H1 (cell line): Measurements from ENCODE around the gene CTTNBP2NL. TPM values are rescaled to one million over a fixed set of nuclear protein-coding genes. Genes with fewer than 3 reads are reported as not detected.

Experiments used
- CTCF ChIA-PET: fragments of 300-600 bp; sonication (Branson Sonifier 250); formaldehyde crosslinking; loops from one replicate; lab custom pipeline; 2021; ENCODE audit not compliant: partially characterized antibody; lab: Charles Lee
- POLR2A ChIA-PET: fragments of 300-600 bp; sonication (Branson Sonifier 250); formaldehyde crosslinking; loops from one replicate; lab custom pipeline; 2021; ENCODE audit warnings: inconsistent platforms; ENCODE audit not compliant: partially characterized antibody; lab: Charles Lee
- DNase-seq, 2 experiments: peaks; one replicate each; pipeline versions ENCODE4 v3.0.0 to v3.0.0-alpha.2; 2010 to 2022; ENCODE audit warnings: low spot score in 2 of 2, low read depth in 1 of 2, mixed read lengths in 1 of 2
- FAIRE-seq: peaks from 2 replicates; lab custom pipeline; 2011; peaks lifted over from hg19 to GRCh38; lab: Jason Lieb, UNC
- H2AFZ ChIP-seq: 2 replicates; pipeline ENCODE4 v1.8.1; 2012; ENCODE audit warnings: low read length, inconsistent platforms
- H2AK5ac ChIP-seq: 2 replicates; pipeline ENCODE4 v1.6.1; 2013; ENCODE audit warnings: low read depth, low read length
- H2BK120ac ChIP-seq: replicated peaks from 2 replicates; pipeline ENCODE3; 2013; ENCODE audit warnings: low read depth, low read length, inconsistent platforms
- H2BK12ac ChIP-seq: 2 replicates; pipeline ENCODE4 v1.6.1; 2013; ENCODE audit warnings: low read depth, low read length
- H2BK15ac ChIP-seq: 2 replicates; pipeline ENCODE4 v1.6.1; 2013; ENCODE audit warnings: low read length
- H2BK20ac ChIP-seq: 2 replicates; pipeline ENCODE4 v1.6.1; 2013; ENCODE audit warnings: low read length
- H2BK5ac ChIP-seq: 2 replicates; pipeline ENCODE4 v1.6.1; 2013; ENCODE audit warnings: low read depth, low read length
- H3K14ac ChIP-seq: 2 replicates; pipeline ENCODE4 v1.6.1; 2013; ENCODE audit warnings: inconsistent platforms; ENCODE audit not compliant: insufficient read length
- H3K18ac ChIP-seq: 2 replicates; pipeline ENCODE4 v1.6.1; 2013; ENCODE audit warnings: low read length; ENCODE audit errors: extremely low read depth
- H3K23ac ChIP-seq: 2 replicates; pipeline ENCODE4 v1.6.1; 2013; ENCODE audit warnings: inconsistent platforms; ENCODE audit not compliant: insufficient read length
- H3K23me2 ChIP-seq: 2 replicates; pipeline ENCODE4 v1.6.1; 2013; ENCODE audit warnings: low read depth, low read length
- H3K27ac ChIP-seq: 2 replicates; pipeline ENCODE4 v1.6.1; 2011; ENCODE audit warnings: low read depth, low read length, inconsistent platforms
- H3K27me3 ChIP-seq, 4 experiments: replicated peaks in 1 of 4; 1 replicate in 1 of 4; 2 replicates in 3 of 4; pipeline versions ENCODE4 v1.6.1 to v1.8.1; 2011 to 2013; ENCODE audit warnings: low read length in 3 of 4, mild to moderate bottlenecking in 3 of 4, inconsistent platforms in 2 of 4, mixed read lengths in 2 of 4, moderate library complexity in 1 of 4; ENCODE audit not compliant: control insufficient read depth in 3 of 4, insufficient read depth in 3 of 4; ENCODE audit errors: extremely low read depth in 1 of 4
- H3K36me3 ChIP-seq, 4 experiments: 2 replicates each; pipeline versions ENCODE4 v1.6.1 to v1.8.1; 2011 to 2013; ENCODE audit warnings: mild to moderate bottlenecking in 4 of 4, low read length in 3 of 4, moderate library complexity in 2 of 4, control low read depth in 1 of 4, inconsistent platforms in 1 of 4; ENCODE audit not compliant: insufficient read depth in 4 of 4, control insufficient read depth in 2 of 4
- H3K4ac ChIP-seq: replicated peaks from 2 replicates; pipeline ENCODE3; 2013; ENCODE audit warnings: low read length, low read depth, mixed read lengths, inconsistent platforms; ENCODE audit not compliant: insufficient read length
- H3K4me1 ChIP-seq, 4 experiments: replicated peaks in 1 of 4; 1 replicate in 1 of 4; 2 replicates in 3 of 4; pipeline versions ENCODE4 v1.6.1 to v1.8.1; 2011 to 2013; ENCODE audit warnings: low read length in 3 of 4, inconsistent platforms in 2 of 4, mixed read lengths in 1 of 4; ENCODE audit not compliant: insufficient read depth in 4 of 4, control insufficient read depth in 3 of 4
- H3K4me2 ChIP-seq, 2 experiments: 2 replicates each; pipeline versions ENCODE4 v1.6.1 to v1.8.1; 2011 to 2013; ENCODE audit warnings: low read depth in 2 of 2, low read length in 2 of 2, control low read depth in 1 of 2, inconsistent platforms in 1 of 2, mild to moderate bottlenecking in 1 of 2; ENCODE audit not compliant: insufficient read depth in 1 of 2
- H3K4me3 ChIP-seq, 4 experiments: fragments of 200-600, 300-600 bp in 1 of 4; sonication (generic), shearing (Covaris generic), sonication (Bioruptor Twin) in 1 of 4; 2 replicates each; pipeline versions ENCODE4 v1.5.1 to v1.8.1; 2011 to 2016; ENCODE audit warnings: low read length in 4 of 4, low read depth in 3 of 4, control low read depth in 2 of 4, inconsistent platforms in 2 of 4, mild to moderate bottlenecking in 2 of 4, mixed read lengths in 1 of 4, moderate library complexity in 1 of 4; ENCODE audit not compliant: insufficient read depth in 2 of 4; ENCODE audit errors: extremely low read depth in 1 of 4
- H3K56ac ChIP-seq: replicated peaks from 2 replicates; pipeline ENCODE3; 2013; ENCODE audit warnings: low read depth, mild to moderate bottlenecking, mixed read lengths, low read length, inconsistent platforms; ENCODE audit not compliant: insufficient read length
- H3K79me1 ChIP-seq: 2 replicates; pipeline ENCODE4 v1.6.1; 2013; ENCODE audit warnings: low read depth, low read length, control low read depth
- H3K79me2 ChIP-seq, 2 experiments: 2 replicates each; pipeline versions ENCODE4 v1.6.1 to v1.8.1; 2012 to 2013; ENCODE audit warnings: low read length in 2 of 2, mild to moderate bottlenecking in 2 of 2, inconsistent platforms in 1 of 2; ENCODE audit not compliant: insufficient read depth in 2 of 2, control insufficient read depth in 1 of 2
- H3K9ac ChIP-seq, 4 experiments: replicated peaks in 1 of 4; 1 replicate in 1 of 4; 2 replicates in 3 of 4; pipeline versions ENCODE4 v1.6.1 to v1.8.1; 2011 to 2013; ENCODE audit warnings: low read depth in 3 of 4, low read length in 3 of 4, control low read depth in 2 of 4, mild to moderate bottlenecking in 2 of 4, moderate library complexity in 2 of 4, inconsistent platforms in 1 of 4; ENCODE audit errors: extremely low read depth in 1 of 4
- H3K9me3 ChIP-seq, 2 experiments: 2 replicates each; pipeline versions ENCODE4 v1.6.1 to v1.8.1; 2012 to 2013; ENCODE audit warnings: mild to moderate bottlenecking in 2 of 2, moderate library complexity in 2 of 2, control low read depth in 1 of 2, inconsistent platforms in 1 of 2, low read depth in 1 of 2, low read length in 1 of 2, mixed read lengths in 1 of 2; ENCODE audit not compliant: insufficient read depth in 2 of 2
- H4K20me1 ChIP-seq, 2 experiments: replicated peaks in 1 of 2; 2 replicates each; pipeline versions ENCODE3 to v1.8.1; 2011 to 2013; ENCODE audit warnings: inconsistent platforms in 2 of 2, low read length in 2 of 2, mild to moderate bottlenecking in 1 of 2; ENCODE audit not compliant: insufficient read depth in 2 of 2, control insufficient read depth in 1 of 2
- H4K5ac ChIP-seq: 2 replicates; pipeline ENCODE4 v1.6.1; 2013; ENCODE audit warnings: low read length, low read depth, mixed read lengths, inconsistent platforms; ENCODE audit not compliant: insufficient read length
- H4K8ac ChIP-seq: 2 replicates; pipeline ENCODE4 v1.8.0; 2013; ENCODE audit warnings: mild to moderate bottlenecking, moderate library complexity, low read length, inconsistent platforms; ENCODE audit not compliant: insufficient read depth; ENCODE audit errors: extremely low read depth
- H4K91ac ChIP-seq: replicated peaks from 2 replicates; pipeline ENCODE3; 2013; ENCODE audit warnings: low read length, mixed read lengths, inconsistent platforms; ENCODE audit not compliant: insufficient read length
- CHD1 ChIP-seq: IDR thresholded peaks from 2 replicates; pipeline ENCODE4 v1.6.1; 2012; ENCODE audit warnings: low read depth, low read length, improper control_type of control experiment
- POLR2AphosphoS5 ChIP-seq: IDR thresholded peaks from 2 replicates; pipeline ENCODE4 v1.6.1; 2011; ENCODE audit warnings: low read depth, low read length
- SP1 ChIP-seq: IDR thresholded peaks from 2 replicates; pipeline ENCODE4 v1.6.1; 2011; ENCODE audit warnings: low read depth, low read length
- TEAD4 ChIP-seq: IDR thresholded peaks from 2 replicates; pipeline ENCODE4 v1.6.1; 2012; ENCODE audit warnings: low read depth, low read length, inconsistent platforms, mixed read lengths
- WGBS, 2 experiments: shearing (Covaris generic) in 1 of 2; methylation state at CpG; one replicate each; pipeline versions ENCODE4 v1.1.6 to v1.1.7; 2013 to 2015; ENCODE audit warnings: low lambda C conversion rate in 2 of 2, mixed read lengths in 2 of 2, inconsistent platforms in 1 of 2, low coverage in 1 of 2, missing lambda C conversion rate in 1 of 2; ENCODE audit not compliant: insufficient replicate concordance in 2 of 2, insufficient coverage in 1 of 2, insufficient read length in 1 of 2; ENCODE audit errors: extremely low coverage in 1 of 2, missing lambda C conversion rate in 1 of 2; 5-methylcytosine and 5-hydroxymethylcytosine counted together
- polyA plus RNA-seq, 7 experiments: library from polyadenylated mRNA; depleted of rRNA in 3 of 7; stranded (reverse) in 5 of 7; unstranded in 2 of 7; fragments of >200 nt in 5 of 7; fragments of 200-250 nt in 2 of 7; gene quantifications; 1 replicate in 5 of 7; 2 replicates in 1 of 7; 4 replicates in 1 of 7; pipeline versions ENCODE4 v1.2.1 to v1.2.3, GENCODE V29; 2011 to 2013; ENCODE audit warnings: missing spikeins in 2 of 7, mixed read lengths in 2 of 7
- total RNA-seq: library from RNA; stranded (reverse); fragmentation: NEBNext Ultra II Directional; extraction: Animal tissue kit (Norgen Biotek cat#: 25700); gene quantifications from 2 replicates; pipeline ENCODE4 v1.2.1, GENCODE V29; 2021
- TF ChIP-seq, protein P1 (sequence below): IDR thresholded peaks from 2 replicates; pipeline ENCODE4 v1.6.1; 2012; ENCODE audit warnings: inconsistent platforms
- TF ChIP-seq, protein P2 (sequence below), 3 experiments: IDR thresholded peaks; 1 replicate in 2 of 3; 2 replicates in 1 of 3; pipeline versions ENCODE4 v1.5.1 to v1.6.1; 2011; ENCODE audit warnings: low read length in 3 of 3, mild to moderate bottlenecking in 3 of 3, inconsistent platforms in 2 of 3, low read depth in 1 of 3, moderate library complexity in 1 of 3; ENCODE audit not compliant: insufficient read depth in 1 of 3; ENCODE audit errors: control extremely low read depth in 1 of 3

Gene CTTNBP2NL
- total and polyA plus RNA-seq, 2 of the 8 experiments (the other 6 are each of a cell fraction or from before 2014, with no cell fraction given) = 6.4 to 35.1 TPM

- Histone ChIP-seq H3K4me1 (peaks cover 2 to 20% (median 7%) of the 10 kb centered on the region in 4 experiments; a peak in 5 of 7 replicates), H3K4me2 (peak overlapping the region; percentile 74 to 90), H2BK20ac (no peak overlapping the region), H3K4me3 (peak overlapping the region; percentile 97 to 99 (median 98)), H3K79me1 (peaks cover 6% of the 10 kb centered on the region), H3K79me2 (peaks cover 13 to 40% of the 10 kb centered on the region in 2 experiments; a peak in 3 of 4 replicates), H2AK5ac (peak overlapping the region; percentile 75; the same call in 1 of the 2 replicates), H3K18ac (peak overlapping the region; percentile 99; the same call in 1 of the 2 replicates), H3K23ac (no peak overlapping the region), H2BK15ac (no peak overlapping the region), H4K8ac (peak overlapping the region; percentile 90; the same call in 1 of the 2 replicates), H3K36me3 (no peaks in the 10 kb centered on the region), H3K27me3 (no peaks in the 10 kb centered on the region), H4K91ac (peak overlapping the region; percentile 93), H3K9me3 (no peaks in the 10 kb centered on the region), H3K9ac (peak overlapping the region in 3 of 4 experiments; percentile 71 to 94 (median 77); a peak in 6 of 7 replicates), H2AFZ (peak overlapping the region; percentile 73), H3K4ac (peak overlapping the region; percentile 75), H3K23me2 (peaks cover 14% of the 10 kb centered on the region), H2BK120ac (no peak overlapping the region), H4K20me1 (peaks cover 4 to 5% of the 10 kb centered on the region in 2 experiments), H2BK5ac (peak overlapping the region; percentile 95), H4K5ac (no peak overlapping the region), H3K56ac (no peak overlapping the region), H3K27ac (peak overlapping the region; percentile 86), H2BK12ac (peak overlapping the region; percentile 44), H3K14ac (no peak overlapping the region)
- ChIA-PET CTCF (interaction anchor here (1.2 to 2.4 kb wide), 7 partner anchors 9 to 218 kb away, joined by 3 to 23 read pairs (median 5); no protein-coding TSS in a partner anchor), POLR2A (interaction anchor here (1.5 to 2.6 kb wide), 2 partner anchors 10 to 69 kb away, joined by 12 read pairs; no protein-coding TSS in a partner anchor)
- no peak for FAIRE-seq
- no peak for DNase-seq
- TF ChIP-seq, protein P1, sequence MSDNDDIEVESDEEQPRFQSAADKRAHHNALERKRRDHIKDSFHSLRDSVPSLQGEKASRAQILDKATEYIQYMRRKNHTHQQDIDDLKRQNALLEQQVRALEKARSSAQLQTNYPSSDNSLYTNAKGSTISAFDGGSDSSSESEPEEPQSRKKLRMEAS = no peak
- TF ChIP-seq TEAD4 (peak; percentile 89), SP1 (peak; percentile 56; the same call in 1 of the 2 replicates), POLR2AphosphoS5 (peak; percentile 40; the same call in 1 of the 2 replicates), CHD1 (peak; percentile 8; the same call in 1 of the 2 replicates)
- TF ChIP-seq, protein P2, sequence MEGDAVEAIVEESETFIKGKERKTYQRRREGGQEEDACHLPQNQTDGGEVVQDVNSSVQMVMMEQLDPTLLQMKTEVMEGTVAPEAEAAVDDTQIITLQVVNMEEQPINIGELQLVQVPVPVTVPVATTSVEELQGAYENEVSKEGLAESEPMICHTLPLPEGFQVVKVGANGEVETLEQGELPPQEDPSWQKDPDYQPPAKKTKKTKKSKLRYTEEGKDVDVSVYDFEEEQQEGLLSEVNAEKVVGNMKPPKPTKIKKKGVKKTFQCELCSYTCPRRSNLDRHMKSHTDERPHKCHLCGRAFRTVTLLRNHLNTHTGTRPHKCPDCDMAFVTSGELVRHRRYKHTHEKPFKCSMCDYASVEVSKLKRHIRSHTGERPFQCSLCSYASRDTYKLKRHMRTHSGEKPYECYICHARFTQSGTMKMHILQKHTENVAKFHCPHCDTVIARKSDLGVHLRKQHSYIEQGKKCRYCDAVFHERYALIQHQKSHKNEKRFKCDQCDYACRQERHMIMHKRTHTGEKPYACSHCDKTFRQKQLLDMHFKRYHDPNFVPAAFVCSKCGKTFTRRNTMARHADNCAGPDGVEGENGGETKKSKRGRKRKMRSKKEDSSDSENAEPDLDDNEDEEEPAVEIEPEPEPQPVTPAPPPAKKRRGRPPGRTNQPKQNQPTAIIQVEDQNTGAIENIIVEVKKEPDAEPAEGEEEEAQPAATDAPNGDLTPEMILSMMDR (IDR thresholded peaks at IDR 0.05; ENCODE audit: control extremely low read depth in 1 of 3, insufficient read depth in 1 of 3, low read depth in 1 of 3, low read length in 3 of 3) = no peak
- 15% methylated on average over 6 of the region's 6 CpGs; no CpG with 5 or more reads in 1 of the 2 experiments for WGBS, 2 experiments
These were observed 676 bp upstream of the CTTNBP2NL start for GRCh38 chr1:112395256-112395820.
